ENCODE data around the gene MAGEA2B. TPM values are rescaled to one million over a fixed set of nuclear protein-coding genes. Genes with fewer than 3 reads are reported as not detected.
"Not testable (repeated sequence)": the region's sequence is repeated elsewhere in the genome, so short reads cannot be mapped to it uniquely, and the experiment has no call there.

MAGEA2B gene
- total RNA-seq (not detected), polyA plus RNA-seq (not detected)

GRCh38 chrX:152713815-152714787 lies at the start of gene MAGEA2B:
TSS of gene MAGEA2B (plus strand) at chrX:152714628. CDS start at chrX:152717107, 2,479 bp downstream.
- not testable (repeated sequence) for H3K27ac ChIP-seq (ENCODE audit: low read depth in 1 of 2, low read length in 2 of 2); H3K27me3 ChIP-seq (ENCODE audit: control insufficient read depth in 4 of 4, insufficient read depth in 4 of 4, low read length in 3 of 4); H3K4me1 ChIP-seq (ENCODE audit: control insufficient read depth in 4 of 4, insufficient read depth in 4 of 4, low read length in 3 of 4); H3K36me3 ChIP-seq (ENCODE audit: control insufficient read depth in 4 of 4, insufficient read depth in 3 of 4, low read depth in 1 of 4, low read length in 3 of 4); H3K9ac ChIP-seq (ENCODE audit: low read depth in 1 of 2, low read length in 2 of 2); H3K9me3 ChIP-seq (ENCODE audit: control insufficient read depth in 4 of 4, low read length in 3 of 4); H3K4me3 ChIP-seq (ENCODE audit: low read depth in 1 of 3, low read length in 3 of 3); DNase-seq (ENCODE audit: low spot score)
- WGBS: no CpG with 5 or more reads among the region's 35 CpGs

- Histone ChIP-seq H3K4me1 (ENCODE audit: control insufficient read depth in 4 of 4, insufficient read depth in 4 of 4, low read length in 3 of 4) (no peaks in the 10 kb centered on the region), H3K4me3 (ENCODE audit: low read depth in 1 of 3, low read length in 3 of 3) (no peak overlapping the region), H3K27ac (ENCODE audit: low read depth in 1 of 2, low read length in 2 of 2) (no peak overlapping the region), H3K36me3 (ENCODE audit: control insufficient read depth in 4 of 4, insufficient read depth in 3 of 4, low read depth in 1 of 4, low read length in 3 of 4) (no peaks in the 10 kb centered on the region), H3K9me3 (ENCODE audit: control insufficient read depth in 4 of 4, low read length in 3 of 4) (no peaks in the 10 kb centered on the region), H3K9ac (ENCODE audit: low read depth in 1 of 2, low read length in 2 of 2) (no peak overlapping the region), H3K27me3 (ENCODE audit: control insufficient read depth in 4 of 4, insufficient read depth in 4 of 4, low read length in 3 of 4) (no peaks in the 10 kb centered on the region)
- no peak for DNase-seq (ENCODE audit: low spot score)
- TF ChIP-seq NR2F2 (IDR thresholded peaks at IDR 0.05): no peak
- WGBS: 74% methylated on average over 2 of the region's 2 CpGs
Observed at GRCh38 chrX:152674135-152674534, 40.3 kb upstream of the MAGEA2B start.

- not testable (repeated sequence) for H3K9me3 ChIP-seq (ENCODE audit: control insufficient read depth in 4 of 4, low read length in 3 of 4); H3K27ac ChIP-seq (ENCODE audit: low read depth in 1 of 2, low read length in 2 of 2); H3K4me1 ChIP-seq (ENCODE audit: control insufficient read depth in 4 of 4, insufficient read depth in 4 of 4, low read length in 3 of 4); H3K27me3 ChIP-seq (ENCODE audit: control insufficient read depth in 4 of 4, insufficient read depth in 4 of 4, low read length in 3 of 4); DNase-seq (ENCODE audit: low spot score); H3K4me3 ChIP-seq (ENCODE audit: low read depth in 1 of 3, low read length in 3 of 3); H3K9ac ChIP-seq (ENCODE audit: low read depth in 1 of 2, low read length in 2 of 2); H3K36me3 ChIP-seq (ENCODE audit: control insufficient read depth in 4 of 4, insufficient read depth in 3 of 4, low read depth in 1 of 4, low read length in 3 of 4)
- WGBS: 87% methylated on average over 3 of the region's 3 CpGs
Observed at GRCh38 chrX:152674652-152675051, 39.8 kb upstream of the MAGEA2B start.

GRCh38 chrX:152681012-152681411 lies 33.4 kb upstream of the MAGEA2B start:
- not testable (repeated sequence) for H3K36me3 ChIP-seq (ENCODE audit: control insufficient read depth in 4 of 4, insufficient read depth in 3 of 4, low read depth in 1 of 4, low read length in 3 of 4); H3K9ac ChIP-seq (ENCODE audit: low read depth in 1 of 2, low read length in 2 of 2); H3K4me3 ChIP-seq (ENCODE audit: low read depth in 1 of 3, low read length in 3 of 3); H3K9me3 ChIP-seq (ENCODE audit: control insufficient read depth in 4 of 4, low read length in 3 of 4); H3K27ac ChIP-seq (ENCODE audit: low read depth in 1 of 2, low read length in 2 of 2); DNase-seq (ENCODE audit: low spot score); H3K4me1 ChIP-seq (ENCODE audit: control insufficient read depth in 4 of 4, insufficient read depth in 4 of 4, low read length in 3 of 4); H3K27me3 ChIP-seq (ENCODE audit: control insufficient read depth in 4 of 4, insufficient read depth in 4 of 4, low read length in 3 of 4)
- no CpG with 5 or more reads among the region's 3 CpGs for WGBS

- WGBS: 82% methylated on average over 7 of the region's 34 CpGs
- H3K36me3 ChIP-seq (ENCODE audit: control insufficient read depth in 4 of 4, insufficient read depth in 3 of 4, low read depth in 1 of 4, low read length in 3 of 4); H3K9me3 ChIP-seq (ENCODE audit: control insufficient read depth in 4 of 4, low read length in 3 of 4); H3K27ac ChIP-seq (ENCODE audit: low read depth in 1 of 2, low read length in 2 of 2); H3K27me3 ChIP-seq (ENCODE audit: control insufficient read depth in 4 of 4, insufficient read depth in 4 of 4, low read length in 3 of 4); H3K9ac ChIP-seq (ENCODE audit: low read depth in 1 of 2, low read length in 2 of 2); DNase-seq (ENCODE audit: low spot score); H3K4me3 ChIP-seq (ENCODE audit: low read depth in 1 of 3, low read length in 3 of 3); H3K4me1 ChIP-seq (ENCODE audit: control insufficient read depth in 4 of 4, insufficient read depth in 4 of 4, low read length in 3 of 4): not testable (repeated sequence)
Observed at GRCh38 chrX:152697952-152698931, 16.2 kb upstream of the MAGEA2B start, which contains the start of gene MAGEA3. TSS of gene MAGEA3 (plus strand) at chrX:152698794. CDS start at chrX:152700833, 2,039 bp downstream.

GRCh38 chrX:152700390-152700789 lies 14.0 kb upstream of the MAGEA2B start:
- H3K4me3 ChIP-seq (ENCODE audit: low read depth in 1 of 3, low read length in 3 of 3); DNase-seq (ENCODE audit: low spot score); H3K27me3 ChIP-seq (ENCODE audit: control insufficient read depth in 4 of 4, insufficient read depth in 4 of 4, low read length in 3 of 4); H3K36me3 ChIP-seq (ENCODE audit: control insufficient read depth in 4 of 4, insufficient read depth in 3 of 4, low read depth in 1 of 4, low read length in 3 of 4); H3K27ac ChIP-seq (ENCODE audit: low read depth in 1 of 2, low read length in 2 of 2); H3K4me1 ChIP-seq (ENCODE audit: control insufficient read depth in 4 of 4, insufficient read depth in 4 of 4, low read length in 3 of 4); H3K9ac ChIP-seq (ENCODE audit: low read depth in 1 of 2, low read length in 2 of 2); H3K9me3 ChIP-seq (ENCODE audit: control insufficient read depth in 4 of 4, low read length in 3 of 4): not testable (repeated sequence)
- 96% methylated on average over 4 of the region's 5 CpGs for WGBS

GRCh38 chrX:152706500-152706899 lies 7.9 kb upstream of the MAGEA2B start:
- H3K4me3 ChIP-seq (ENCODE audit: low read depth in 1 of 3, low read length in 3 of 3): not testable (repeated sequence)

GRCh38 chrX:152709173-152709572 lies 5.3 kb upstream of the MAGEA2B start, which contains the start of gene CSAG2:
TSS of gene CSAG2 (minus strand) at chrX:152709273. CDS start at chrX:152709112, 161 bp downstream.
- H3K4me1 ChIP-seq (ENCODE audit: control insufficient read depth in 4 of 4, insufficient read depth in 4 of 4, low read length in 3 of 4); H3K36me3 ChIP-seq (ENCODE audit: control insufficient read depth in 4 of 4, insufficient read depth in 3 of 4, low read depth in 1 of 4, low read length in 3 of 4); DNase-seq (ENCODE audit: low spot score); H3K4me3 ChIP-seq (ENCODE audit: low read depth in 1 of 3, low read length in 3 of 3); H3K27me3 ChIP-seq (ENCODE audit: control insufficient read depth in 4 of 4, insufficient read depth in 4 of 4, low read length in 3 of 4); H3K9me3 ChIP-seq (ENCODE audit: control insufficient read depth in 4 of 4, low read length in 3 of 4); H3K27ac ChIP-seq (ENCODE audit: low read depth in 1 of 2, low read length in 2 of 2); H3K9ac ChIP-seq (ENCODE audit: low read depth in 1 of 2, low read length in 2 of 2): not testable (repeated sequence)
- no CpG with 5 or more reads among the region's 2 CpGs for WGBS

More at GRCh38 chrX:152706500-152706899, 7.9 kb upstream of the MAGEA2B start:
- DNase-seq (ENCODE audit: low spot score); H3K27ac ChIP-seq (ENCODE audit: low read depth in 1 of 2, low read length in 2 of 2); H3K9me3 ChIP-seq (ENCODE audit: control insufficient read depth in 4 of 4, low read length in 3 of 4); H3K36me3 ChIP-seq (ENCODE audit: control insufficient read depth in 4 of 4, insufficient read depth in 3 of 4, low read depth in 1 of 4, low read length in 3 of 4); H3K9ac ChIP-seq (ENCODE audit: low read depth in 1 of 2, low read length in 2 of 2); H3K27me3 ChIP-seq (ENCODE audit: control insufficient read depth in 4 of 4, insufficient read depth in 4 of 4, low read length in 3 of 4); H3K4me1 ChIP-seq (ENCODE audit: control insufficient read depth in 4 of 4, insufficient read depth in 4 of 4, low read length in 3 of 4): not testable (repeated sequence)
- 85% methylated on average over 2 of the region's 7 CpGs for WGBS

Measured in liver (tissue), 9 donors.